Transverse colon (tissue), 4 donors: ENCODE data around the gene LRP8. TPM values are rescaled to one million over a fixed set of nuclear protein-coding genes. Genes with fewer than 3 reads are reported as not detected.

ENCODE experiments used
- DNase-seq: peaks from one replicate; pipeline ENCODE4 v3.0.0-alpha.2; 2019
- H3K27ac ChIP-seq, 4 donors: fragments of 200-600 bp; sonication (generic); 2 replicates each; pipeline ENCODE4 v1.5.1; 2016 to 2018; ENCODE audit warnings: inconsistent platforms in 4 of 4
- H3K27me3 ChIP-seq: fragments of 200-600 bp; sonication (generic); 2 replicates; pipeline ENCODE4 v1.5.1; 2017; ENCODE audit warnings: inconsistent platforms
- H3K36me3 ChIP-seq, 4 donors: fragments of 200-600 bp; sonication (generic); 2 replicates each; pipeline ENCODE4 v1.5.1; 2017 to 2019; ENCODE audit warnings: inconsistent platforms in 4 of 4
- H3K4me1 ChIP-seq, 4 donors: fragments of 200-600 bp; sonication (generic); 2 replicates each; pipeline ENCODE4 v1.5.1; 2017 to 2020; ENCODE audit warnings: inconsistent platforms in 4 of 4
- H3K4me3 ChIP-seq, 4 donors: fragments of 200-600 bp; sonication (generic); 1 replicate in 1 of 4; 2 replicates in 3 of 4; pipeline versions ENCODE4 v1.5.1 to v1.6.1; 2017 to 2019; ENCODE audit warnings: inconsistent platforms in 4 of 4
- H3K9me3 ChIP-seq, 2 donors: fragments of 200-600 bp; sonication (generic); 2 replicates each; pipeline ENCODE4 v1.5.1; 2017 to 2019; ENCODE audit warnings: inconsistent platforms in 2 of 2
- EP300 ChIP-seq: sonication (generic); formaldehyde crosslinking; IDR thresholded peaks from one replicate; pipeline ENCODE4 v1.6.1; 2017; ENCODE audit warnings: antibody characterized with exemption, low read depth
- POLR2A ChIP-seq: fragments of 450-650 bp; IDR thresholded peaks from one replicate; pipeline ENCODE4 v1.6.1; 2016; ENCODE audit warnings: antibody characterized with exemption, mild to moderate bottlenecking, moderate library complexity
- POLR2AphosphoS5 ChIP-seq, 3 donors: sonication (generic); formaldehyde crosslinking; IDR thresholded peaks; one replicate each; pipeline ENCODE4 v1.6.1; 2016; ENCODE audit warnings: antibody characterized with exemption in 3 of 3
- WGBS, 2 donors: methylation state at CpG; one replicate each; pipeline ENCODE4 v1.1.5; 2018; ENCODE audit warnings: low coverage in 1 of 2; 5-methylcytosine and 5-hydroxymethylcytosine counted together
- in situ Hi-C, 4 donors: fragments of 200-750 bp; cut with MboI; loops; one replicate each; pipeline versions ENCODE4 v1.15.0 to v1.15.1; 2017; ENCODE audit warnings: low sequenced_read_pairs in 3 of 4, low pct_ligation_motif_present in 1 of 4, low pct_unique_long_range_greater_than_20kb in 1 of 4
- intact Hi-C: fragments of 100-400 bp; cut with DNase I; formaldehyde crosslinking; loops from one replicate; pipeline ENCODE4 v1.15.1; 2023; ENCODE audit warnings: low total_unique reads
- total RNA-seq, 4 donors: library from RNA; depleted of rRNA; stranded (reverse); fragments of >200 nt; gene quantifications; one replicate each; pipeline ENCODE4 v1.1.0, GENCODE V29; 2016
- TF ChIP-seq, protein P1 (sequence below), 5 experiments: fragments of 200-600 bp in 3 of 5; fragments of 450-650 bp in 2 of 5; sonication (generic) in 3 of 5; IDR thresholded peaks; 1 replicate in 2 of 5; 2 replicates in 3 of 5; pipeline ENCODE4 v1.5.1; 2016 to 2017; ENCODE audit warnings: antibody characterized with exemption in 5 of 5, inconsistent platforms in 3 of 5, mild to moderate bottlenecking in 2 of 5, moderate library complexity in 1 of 5

Gene LRP8
- total RNA-seq, 4 donors from 2014 or later: 0.37 to 10.7 (median 1.4) TPM

DNA sequence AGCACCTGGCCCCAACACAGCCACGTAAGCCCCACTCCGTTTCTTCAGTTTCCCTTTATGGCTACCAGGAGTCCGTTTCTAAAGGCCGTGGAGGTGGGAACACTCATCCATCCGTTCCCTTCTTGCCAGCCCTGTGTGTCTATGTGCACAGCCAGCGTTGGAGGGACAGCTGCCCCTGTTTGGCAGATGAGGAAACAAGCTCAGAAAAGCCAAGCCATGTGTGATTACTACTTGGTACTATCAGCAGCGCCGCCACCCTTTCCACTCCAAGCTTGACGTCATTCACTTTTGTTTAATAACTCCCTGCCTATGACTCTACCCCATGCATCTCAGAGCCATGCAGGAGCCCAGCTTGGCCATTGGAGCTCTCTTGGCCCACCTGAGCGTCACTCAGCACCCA lies 3.5 kb downstream of the LRP8 start:
- Histone ChIP-seq H3K36me3 (no peaks in the 10 kb centered on the region), H3K9me3 (no peaks in the 10 kb centered on the region), H3K4me1 (peaks cover 10 to 25% (median 21%) of the 10 kb centered on the region in 4 donors), H3K4me3 (no peak overlapping the region), H3K27me3 (no peaks in the 10 kb centered on the region), H3K27ac (no peak overlapping the region)
- 83 to 92% methylated on average over 1 to 10 of the region's 10 CpGs for WGBS, 2 donors
- no peak for DNase-seq
- TF ChIP-seq POLR2A (no peak), POLR2AphosphoS5 (IDR thresholded peaks at IDR 0.05) (no peak), EP300 (no peak)
- TF ChIP-seq, protein P1, sequence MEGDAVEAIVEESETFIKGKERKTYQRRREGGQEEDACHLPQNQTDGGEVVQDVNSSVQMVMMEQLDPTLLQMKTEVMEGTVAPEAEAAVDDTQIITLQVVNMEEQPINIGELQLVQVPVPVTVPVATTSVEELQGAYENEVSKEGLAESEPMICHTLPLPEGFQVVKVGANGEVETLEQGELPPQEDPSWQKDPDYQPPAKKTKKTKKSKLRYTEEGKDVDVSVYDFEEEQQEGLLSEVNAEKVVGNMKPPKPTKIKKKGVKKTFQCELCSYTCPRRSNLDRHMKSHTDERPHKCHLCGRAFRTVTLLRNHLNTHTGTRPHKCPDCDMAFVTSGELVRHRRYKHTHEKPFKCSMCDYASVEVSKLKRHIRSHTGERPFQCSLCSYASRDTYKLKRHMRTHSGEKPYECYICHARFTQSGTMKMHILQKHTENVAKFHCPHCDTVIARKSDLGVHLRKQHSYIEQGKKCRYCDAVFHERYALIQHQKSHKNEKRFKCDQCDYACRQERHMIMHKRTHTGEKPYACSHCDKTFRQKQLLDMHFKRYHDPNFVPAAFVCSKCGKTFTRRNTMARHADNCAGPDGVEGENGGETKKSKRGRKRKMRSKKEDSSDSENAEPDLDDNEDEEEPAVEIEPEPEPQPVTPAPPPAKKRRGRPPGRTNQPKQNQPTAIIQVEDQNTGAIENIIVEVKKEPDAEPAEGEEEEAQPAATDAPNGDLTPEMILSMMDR (IDR thresholded peaks at IDR 0.05): no peak
- in situ Hi-C loops (no loop called here), intact Hi-C loops (no loop called here)

DNA sequence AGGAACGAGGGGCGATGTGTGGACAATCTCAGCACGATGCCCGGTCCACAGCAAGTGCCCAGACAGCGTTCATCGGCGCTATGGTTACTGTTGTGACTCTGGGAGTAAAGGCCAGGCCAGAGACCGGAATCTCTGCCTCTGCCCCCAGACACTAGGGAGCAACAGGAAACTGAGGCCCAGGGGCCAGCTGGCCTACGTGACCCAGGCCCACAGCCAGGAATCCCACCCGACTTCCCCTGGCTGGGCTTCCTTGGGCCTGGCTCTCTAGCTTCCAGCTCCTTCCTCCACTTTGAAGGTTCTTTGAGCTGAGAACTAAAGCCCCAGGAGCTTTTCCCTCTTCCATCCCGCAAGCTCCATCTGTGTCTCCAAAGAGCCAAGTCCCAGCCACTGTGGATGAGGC lies 4.6 kb downstream of the LRP8 start:
- Histone ChIP-seq H3K27ac (no peak overlapping the region), H3K9me3 (no peaks in the 10 kb centered on the region), H3K4me1 (peaks cover 10 to 24% (median 21%) of the 10 kb centered on the region in 4 donors), H3K27me3 (no peaks in the 10 kb centered on the region), H3K4me3 (no peak overlapping the region), H3K36me3 (no peaks in the 10 kb centered on the region)
- in situ Hi-C loops (no loop called here), intact Hi-C loops (no loop called here)
- TF ChIP-seq, protein P1 (IDR thresholded peaks at IDR 0.05): no peak
- DNase-seq: no peak
- 96% methylated on average over 11 of the region's 11 CpGs; no CpG with 5 or more reads in 1 of the 2 donors for WGBS, 2 donors

DNA sequence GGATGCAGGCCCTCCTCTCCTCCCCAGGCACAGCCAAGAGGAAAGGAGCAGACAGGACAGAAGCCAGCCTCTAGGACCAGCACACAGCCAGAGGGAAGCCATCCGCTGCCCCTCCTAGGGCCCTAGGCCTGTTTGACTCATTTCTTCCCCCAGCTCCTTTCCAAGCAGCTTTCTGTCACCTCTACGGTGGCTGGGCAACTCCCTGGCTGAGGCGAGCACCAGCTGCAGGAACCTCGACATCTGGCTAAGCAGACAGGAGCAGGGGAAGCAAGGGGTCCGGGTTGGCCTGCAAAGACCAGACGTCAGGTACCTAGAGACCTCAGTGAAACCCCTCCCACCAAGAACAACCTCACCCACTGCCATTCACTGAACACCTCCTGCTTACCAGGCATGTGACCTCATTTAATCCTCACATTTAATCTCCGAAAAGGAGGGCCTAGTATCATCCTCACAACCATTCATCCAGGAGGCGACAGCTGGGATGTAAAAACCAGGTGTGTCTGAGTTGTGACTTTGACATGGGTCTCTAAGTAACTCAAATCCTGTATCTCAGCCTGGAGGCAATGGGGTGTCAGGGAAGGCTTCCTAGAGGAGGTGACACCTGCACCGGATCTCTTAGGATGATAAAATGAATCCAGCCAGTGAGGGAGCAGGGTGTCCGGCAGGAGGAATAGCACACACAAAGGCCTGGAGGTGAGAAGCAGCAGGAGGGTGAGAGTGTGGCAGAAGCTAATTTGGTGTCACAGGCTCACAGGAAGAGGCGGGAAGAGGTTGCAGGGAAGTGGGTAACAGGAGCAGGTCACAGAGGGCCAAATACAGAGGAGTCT lies 5.9 kb downstream of the LRP8 start:
- H3K36me3 ChIP-seq: no peaks in the 10 kb centered on the region
- WGBS, 2 donors: 77 to 95% methylated on average over 4 to 11 of the region's 11 CpGs
- DNase-seq: no peak
- intact Hi-C loops: no loop called here
- in situ Hi-C loops: no loop called here
- TF ChIP-seq EP300 (no peak), POLR2AphosphoS5 (IDR thresholded peaks at IDR 0.05) (no peak), POLR2A (no peak)
- TF ChIP-seq, protein P1 (IDR thresholded peaks at IDR 0.05): no peak
- no peak overlapping the region for H3K27ac ChIP-seq
- no peaks in the 10 kb centered on the region for H3K27me3 ChIP-seq
- no peaks in the 10 kb centered on the region for H3K9me3 ChIP-seq
- no peak overlapping the region for H3K4me3 ChIP-seq
- peaks cover 8 to 16% (median 15%) of the 10 kb centered on the region in 4 donors for H3K4me1 ChIP-seq

DNA sequence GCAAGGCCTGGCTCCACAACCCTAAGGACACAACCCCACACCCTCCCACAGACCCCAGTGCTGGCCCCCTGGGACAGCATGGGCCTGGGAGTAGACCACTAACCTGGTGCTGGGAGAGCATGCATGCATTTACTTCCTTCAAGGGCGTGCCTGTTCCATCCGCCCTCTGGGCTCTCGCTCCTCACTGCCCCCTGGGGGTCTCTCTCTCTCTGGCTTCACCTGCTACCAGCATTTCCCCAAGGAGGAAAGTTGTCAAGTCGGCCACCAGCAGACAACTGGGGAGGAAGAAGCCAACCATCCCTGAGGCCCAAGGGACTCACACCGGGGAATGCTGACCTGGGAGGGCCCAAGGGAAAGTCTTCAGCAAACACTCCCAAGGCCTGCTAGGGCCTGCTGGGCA lies 6.5 kb downstream of the LRP8 start:
- no peak for DNase-seq
- no peak overlapping the region for H3K4me3 ChIP-seq
- in situ Hi-C loops: no loop called here
- H3K4me1 ChIP-seq: peaks cover 3 to 10% (median 8%) of the 10 kb centered on the region in 4 donors
- intact Hi-C loops: no loop called here
- H3K36me3 ChIP-seq: no peaks in the 10 kb centered on the region
- 89% methylated on average over 5 of the region's 5 CpGs; no CpG with 5 or more reads in 1 of the 2 donors for WGBS, 2 donors
- no peak overlapping the region for H3K27ac ChIP-seq
- TF ChIP-seq POLR2A (no peak), EP300 (no peak), POLR2AphosphoS5 (IDR thresholded peaks at IDR 0.05) (no peak)
- TF ChIP-seq, protein P1 (IDR thresholded peaks at IDR 0.05): no peak
- no peaks in the 10 kb centered on the region for H3K9me3 ChIP-seq
- no peaks in the 10 kb centered on the region for H3K27me3 ChIP-seq
